SK-N-SH treated with all-trans-retinoic acid at 6 μM for 48 hours (cell line): ENCODE data around the gene STXBP1.

Experiments used
- ARNTL ChIP-seq: fragments of 450-650 bp; formaldehyde crosslinking; IDR thresholded peaks from 2 replicates; pipeline ENCODE4 v1.5.0; 2020; ENCODE audit warnings: low read depth, mild to moderate bottlenecking, moderate library complexity, borderline replicate concordance
- BACH2 ChIP-seq: fragments of 250-450 bp; sonication (Bioruptor Pico); IDR thresholded peaks from 2 replicates; pipeline ENCODE4 v1.9.0; 2021; ENCODE audit warnings: mild to moderate bottlenecking, borderline replicate concordance
- OSR1 ChIP-seq: fragments of 250-450 bp; sonication (Bioruptor Pico); IDR thresholded peaks from 2 replicates; pipeline ENCODE4 v1.8.0; 2022; ENCODE audit warnings: moderate library complexity, mild to moderate bottlenecking, inconsistent platforms
- PPARA ChIP-seq: fragments of 250-450 bp; sonication (Bioruptor Pico); IDR thresholded peaks from 2 replicates; pipeline ENCODE4 v1.5.0; 2020; ENCODE audit warnings: mild to moderate bottlenecking, borderline replicate concordance
- SNAI2 ChIP-seq: fragments of 250-450 bp; sonication (Bioruptor Pico); IDR thresholded peaks from 2 replicates; pipeline ENCODE4 v1.5.0; 2020; ENCODE audit warnings: mild to moderate bottlenecking, moderate library complexity
- TOX ChIP-seq: fragments of 250-450 bp; sonication (Bioruptor Pico); IDR thresholded peaks from 2 replicates; pipeline ENCODE4 v1.8.0; 2021; ENCODE audit warnings: mild to moderate bottlenecking, moderate library complexity, borderline replicate concordance
- ZFP30 ChIP-seq: fragments of 450-650 bp; formaldehyde crosslinking; IDR thresholded peaks from 2 replicates; pipeline ENCODE4 v1.5.0; 2022; ENCODE audit warnings: mild to moderate bottlenecking, moderate library complexity
- ZNF565 ChIP-seq: fragments of 450-650 bp; formaldehyde crosslinking; conservative IDR thresholded peaks from 2 replicates; pipeline ENCODE4 v1.5.0; 2020; ENCODE audit warnings: low read depth, mild to moderate bottlenecking, moderate library complexity

DNA sequence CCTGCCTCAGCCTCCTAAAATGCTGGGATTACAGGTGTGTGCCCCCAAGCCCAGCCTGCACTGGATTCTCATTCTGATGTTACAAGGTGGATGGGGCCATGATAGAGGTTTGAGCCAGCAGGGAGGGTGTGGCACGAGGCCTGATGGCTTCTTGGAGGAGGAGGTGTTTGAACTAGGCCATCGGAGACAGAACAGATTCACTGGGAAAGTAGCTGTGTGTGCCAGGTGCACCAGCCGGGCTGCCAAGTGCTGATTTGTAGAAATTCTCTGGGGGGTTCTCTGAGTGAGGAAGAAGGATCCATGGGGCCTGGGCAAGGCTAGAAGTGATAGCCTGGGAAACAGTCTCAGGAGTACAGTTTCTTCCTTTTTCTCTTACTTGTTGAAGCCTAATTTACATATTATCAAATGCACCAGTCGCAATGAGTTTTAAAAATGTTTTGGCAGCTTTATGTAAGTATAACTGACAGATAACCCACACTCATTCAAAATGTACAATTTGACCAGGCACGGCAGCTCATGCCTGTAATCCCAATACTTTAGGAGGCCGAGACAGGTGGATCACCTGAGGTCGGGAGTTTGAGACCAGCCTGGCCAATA is 31.1 kb upstream of the STXBP1 start:
- no peak for TF ChIP-seq PPARA (CRISPR knock-in tag)
- no peak for TF ChIP-seq BACH2 (CRISPR knock-in tag)
- no peak for TF ChIP-seq OSR1 (CRISPR knock-in tag)
- TF ChIP-seq TOX, result no peak
- TF ChIP-seq ARNTL (CRISPR knock-in tag), result no peak
- TF ChIP-seq ZFP30 (CRISPR knock-in tag), result no peak
- TF ChIP-seq SNAI2 (CRISPR knock-in tag), result no peak
- TF ChIP-seq ZNF565 (CRISPR knock-in tag), result no peak
